ENCODE data around the gene ABCG8. TPM values are rescaled to one million over a fixed set of nuclear protein-coding genes. Genes with fewer than 3 reads are reported as not detected.

Gene ABCG8
- total and polyA plus RNA-seq, 10 of the 15 experiments (the other 5 are each of a cell fraction or from before 2014, with no cell fraction given): not detected

- Histone ChIP-seq H3K9me3 (replicated peaks; ENCODE audit: control insufficient read depth, insufficient read depth, low read length) (no peaks in the 10 kb centered on the region), H3K9ac (ENCODE audit: control insufficient read depth, insufficient read depth, low read length) (no peak overlapping the region), H3K79me2 (ENCODE audit: control insufficient read depth, insufficient read depth, low read length) (no peaks in the 10 kb centered on the region), H3K27me3 (replicated peaks in 1 of 2; ENCODE audit: control insufficient read depth in 2 of 2, insufficient read depth in 2 of 2, low read length in 1 of 2) (peaks cover 1 to 3% of the 10 kb centered on the region in 2 experiments; a peak in 3 of 4 replicates), H3K36me3 (ENCODE audit: control insufficient read depth in 2 of 2, insufficient read depth in 2 of 2, low read length in 1 of 2) (no peaks in the 10 kb centered on the region), H3K4me1 (ENCODE audit: control insufficient read depth, insufficient read depth, low read length) (no peaks in the 10 kb centered on the region), H2AFZ (ENCODE audit: control insufficient read depth, low read depth, low read length) (no peak overlapping the region), H3K27ac (ENCODE audit: control insufficient read depth, insufficient read depth) (no peak overlapping the region), H4K20me1 (ENCODE audit: control insufficient read depth, insufficient read depth) (no peaks in the 10 kb centered on the region), H3K4me3 (no peak overlapping the region), H3K4me2 (ENCODE audit: control insufficient read depth, insufficient read depth) (no peak overlapping the region)
- in situ Hi-C loops (cut with MboI): no loop called here
- FAIRE-seq: no peak
- ATAC-seq: no peak
- intact Hi-C loops (cut with micrococcal nuclease; ENCODE audit: unreplicated experiment): no loop called here
- TF ChIP-seq CBFB (IDR thresholded peaks at IDR 0.05; ENCODE audit: low read depth): no peak
- TF ChIP-seq TARDBP (IDR thresholded peaks at IDR 0.05; ENCODE audit: borderline replicate concordance): no peak
- ChIA-PET POLR2A (no interaction called here), RAD21 (ENCODE audit: unreplicated experiment) (no interaction called here), CTCF (no interaction called here), SMC1A (ENCODE audit: uncharacterized antibody, unreplicated experiment) (no interaction called here)
- 36% methylated on average over 49 of the region's 54 CpGs for WGBS (ENCODE audit: insufficient coverage, insufficient replicate concordance, low lambda C conversion rate, missing lambda C conversion rate)
- DNase-seq (ENCODE audit: low read depth, low spot score): no peak
- no TSS peak for BruUV-seq (replicated peaks)
Observed at GRCh38 chr2:43831543-43832294, 7.1 kb upstream of the ABCG8 start.

- ATAC-seq: no peak
- H3K27me3 ChIP-seq (replicated peaks in 1 of 2; ENCODE audit: control insufficient read depth in 2 of 2, insufficient read depth in 2 of 2, low read length in 1 of 2): peaks cover 1 to 3% of the 10 kb centered on the region in 2 experiments; a peak in 3 of 4 replicates
- intact Hi-C loops (cut with micrococcal nuclease; ENCODE audit: unreplicated experiment) (no loop called here), in situ Hi-C loops (cut with MboI) (no loop called here)
- no peak overlapping the region for H2AFZ ChIP-seq (ENCODE audit: control insufficient read depth, low read depth, low read length)
- H3K9ac ChIP-seq (ENCODE audit: control insufficient read depth, insufficient read depth, low read length): no peak overlapping the region
- H3K27ac ChIP-seq (ENCODE audit: control insufficient read depth, insufficient read depth): no peak overlapping the region
- 30% methylated on average over 3 of the region's 3 CpGs for WGBS (ENCODE audit: insufficient coverage, insufficient replicate concordance, low lambda C conversion rate, missing lambda C conversion rate)
- no TSS peak for BruUV-seq (replicated peaks)
- H3K4me3 ChIP-seq: no peak overlapping the region
- H3K36me3 ChIP-seq (ENCODE audit: control insufficient read depth in 2 of 2, insufficient read depth in 2 of 2, low read length in 1 of 2): no peaks in the 10 kb centered on the region
- ChIA-PET CTCF (no interaction called here), POLR2A (no interaction called here), RAD21 (ENCODE audit: unreplicated experiment) (no interaction called here), SMC1A (ENCODE audit: uncharacterized antibody, unreplicated experiment) (no interaction called here)
- no peaks in the 10 kb centered on the region for H3K9me3 ChIP-seq (replicated peaks; ENCODE audit: control insufficient read depth, insufficient read depth, low read length)
- no peaks in the 10 kb centered on the region for H4K20me1 ChIP-seq (ENCODE audit: control insufficient read depth, insufficient read depth)
- no peak for DNase-seq (ENCODE audit: low read depth, low spot score)
- no peak overlapping the region for H3K4me2 ChIP-seq (ENCODE audit: control insufficient read depth, insufficient read depth)
- H3K79me2 ChIP-seq (ENCODE audit: control insufficient read depth, insufficient read depth, low read length): no peaks in the 10 kb centered on the region
- no peaks in the 10 kb centered on the region for H3K4me1 ChIP-seq (ENCODE audit: control insufficient read depth, insufficient read depth, low read length)
- FAIRE-seq: no peak
- TF ChIP-seq CBFB (IDR thresholded peaks at IDR 0.05; ENCODE audit: low read depth) (no peak), ZBTB11 (CRISPR knock-in tag; IDR thresholded peaks at IDR 0.05) (no peak), SPI1 (IDR thresholded peaks at IDR 0.05; ENCODE audit: borderline replicate concordance, insufficient read depth, low read depth, low read length) (no peak), ZNF207 (IDR thresholded peaks at IDR 0.05; ENCODE audit: borderline replicate concordance) (no peak), MEF2B (IDR thresholded peaks at IDR 0.05; ENCODE audit: partially characterized antibody, poor library complexity, severe bottlenecking) (no peak), NRF1 (conservative IDR thresholded peaks at IDR 0.05; ENCODE audit: low read depth, low read length) (no peak), RFX5 (IDR thresholded peaks at IDR 0.05; ENCODE audit: low read depth, low read length) (no peak), SREBF1 (IDR thresholded peaks at IDR 0.05; ENCODE audit: low read length) (no peak), USF1 (IDR thresholded peaks at IDR 0.05; ENCODE audit: borderline replicate concordance, extremely low read length, insufficient read depth, low read depth, low read length) (no peak)
Observed at GRCh38 chr2:43832457-43832856, 6.3 kb upstream of the ABCG8 start.
